Fibroblast of skin of right quadriceps (primary cell): Measurements from ENCODE around the gene EPB42.
"Not testable (repeated sequence)": the region's sequence is repeated elsewhere in the genome, so short reads cannot be mapped to it uniquely, and the experiment has no call there.

Source experiments
- DNase-seq: peaks from one replicate; pipeline ENCODE4 v3.0.0-alpha.2; 2013

EPB42 gene

DNA sequence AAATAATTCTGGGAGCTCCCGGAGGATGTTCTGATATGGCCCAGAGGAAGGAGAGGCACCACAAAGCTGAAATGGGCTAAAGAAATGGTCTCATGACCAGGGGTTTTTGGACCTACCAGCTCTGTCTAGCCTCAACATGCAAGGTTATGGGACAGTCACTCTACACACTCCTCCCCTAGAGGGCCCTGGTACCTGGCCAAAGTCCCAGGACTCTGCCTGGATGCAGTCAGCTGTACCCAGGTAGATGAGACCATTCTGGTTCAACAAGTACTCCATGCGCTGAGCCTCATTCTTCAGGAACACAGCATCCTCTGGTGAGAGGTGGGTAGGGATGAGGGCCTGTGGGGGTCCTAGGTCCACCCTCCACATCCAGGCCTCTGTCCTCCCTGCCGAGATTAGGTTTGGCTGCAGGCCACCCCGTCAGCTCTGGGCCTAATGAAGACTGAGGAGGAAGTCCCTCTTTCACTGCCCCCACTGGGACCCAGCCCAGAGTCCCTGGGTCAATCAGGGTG lies 9.5 kb downstream of the EPB42 start:
- DNase-seq: no peak

DNA sequence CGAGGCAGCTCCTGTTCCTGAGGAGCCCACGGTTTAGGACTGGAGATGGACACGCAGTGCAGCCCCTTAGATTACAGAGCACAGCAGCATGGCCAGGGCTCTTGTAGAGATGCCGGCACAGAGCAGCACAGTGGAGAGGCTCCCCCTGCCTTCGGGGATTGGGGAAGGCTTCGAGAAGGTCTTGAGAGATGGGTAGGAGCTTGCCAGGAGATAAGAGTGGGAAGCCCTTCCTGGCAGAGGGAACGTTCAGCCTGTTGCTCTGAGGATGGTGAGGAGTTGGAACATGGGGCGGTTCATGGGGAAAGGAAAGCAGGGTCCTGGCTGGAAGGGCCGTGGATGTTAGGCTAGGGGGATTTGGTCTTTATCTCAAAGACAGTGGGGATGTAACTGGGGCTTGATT lies 10.0 kb downstream of the EPB42 start:
- no peak for DNase-seq

DNA sequence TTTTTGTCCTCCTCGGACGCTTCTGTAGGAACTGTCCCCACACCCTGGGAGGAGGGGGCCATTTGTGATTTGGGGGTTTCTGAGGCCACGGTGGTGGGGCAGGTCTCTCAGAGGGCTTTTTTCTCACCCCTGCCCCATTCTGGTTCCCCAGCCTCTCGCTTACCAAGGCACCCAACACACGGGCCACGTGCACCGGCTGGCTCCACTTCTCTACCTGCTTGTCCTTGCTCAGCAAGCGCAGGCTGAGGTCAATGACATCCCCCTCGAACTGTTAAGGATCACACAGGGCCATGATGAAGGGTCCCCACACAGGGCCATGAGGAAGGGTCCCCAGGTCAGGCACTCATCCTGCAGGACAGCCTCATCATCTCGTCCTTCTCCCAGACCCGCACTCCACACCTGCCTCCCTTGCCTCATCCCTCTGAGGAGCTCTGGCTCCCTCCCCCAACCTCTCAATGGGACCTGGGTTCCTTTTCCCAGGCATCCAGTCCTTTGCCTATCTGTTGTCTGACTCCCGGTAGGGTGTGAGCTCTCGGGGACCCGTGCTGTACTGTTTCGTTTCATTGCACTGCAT lies 10.6 kb downstream of the EPB42 start:
- DNase-seq: no peak

DNA sequence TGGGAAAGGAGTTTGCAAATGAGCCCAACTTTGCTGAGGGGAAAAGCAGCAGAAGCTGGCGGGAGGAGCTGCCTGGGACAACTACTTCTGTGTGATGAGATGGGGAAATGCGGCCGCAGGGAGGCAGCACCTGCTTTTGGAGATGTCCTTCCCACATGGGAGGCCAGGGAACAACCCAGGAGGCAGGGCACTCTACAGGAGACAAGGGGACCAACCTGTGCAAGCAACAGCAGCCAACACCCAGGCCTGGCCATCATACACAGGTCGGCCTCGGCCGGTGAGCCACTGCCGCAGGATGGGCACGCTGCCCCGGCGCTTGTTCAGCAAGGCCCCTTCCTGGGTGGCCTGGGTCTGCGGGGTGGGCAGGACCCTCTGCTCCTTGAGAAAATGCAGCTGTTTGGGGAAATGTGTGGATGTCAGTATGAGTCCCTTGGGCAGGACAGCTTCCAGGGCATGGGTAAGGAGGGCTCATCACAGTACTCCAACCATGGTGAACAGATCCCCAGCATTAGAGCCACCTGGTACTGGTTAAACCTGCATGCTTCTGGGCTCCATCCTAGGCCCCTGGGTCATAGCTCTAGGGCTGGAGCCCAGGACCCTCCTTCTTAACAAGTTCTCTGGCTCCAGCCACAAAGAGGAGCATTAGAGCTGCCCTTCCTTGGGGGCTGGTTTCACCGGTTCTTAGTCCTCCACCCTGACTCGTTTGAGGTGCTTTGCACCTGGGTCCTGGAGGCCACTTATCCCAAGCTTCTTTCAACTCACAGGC lies 11.6 kb downstream of the EPB42 start:
- DNase-seq: no peak

DNA sequence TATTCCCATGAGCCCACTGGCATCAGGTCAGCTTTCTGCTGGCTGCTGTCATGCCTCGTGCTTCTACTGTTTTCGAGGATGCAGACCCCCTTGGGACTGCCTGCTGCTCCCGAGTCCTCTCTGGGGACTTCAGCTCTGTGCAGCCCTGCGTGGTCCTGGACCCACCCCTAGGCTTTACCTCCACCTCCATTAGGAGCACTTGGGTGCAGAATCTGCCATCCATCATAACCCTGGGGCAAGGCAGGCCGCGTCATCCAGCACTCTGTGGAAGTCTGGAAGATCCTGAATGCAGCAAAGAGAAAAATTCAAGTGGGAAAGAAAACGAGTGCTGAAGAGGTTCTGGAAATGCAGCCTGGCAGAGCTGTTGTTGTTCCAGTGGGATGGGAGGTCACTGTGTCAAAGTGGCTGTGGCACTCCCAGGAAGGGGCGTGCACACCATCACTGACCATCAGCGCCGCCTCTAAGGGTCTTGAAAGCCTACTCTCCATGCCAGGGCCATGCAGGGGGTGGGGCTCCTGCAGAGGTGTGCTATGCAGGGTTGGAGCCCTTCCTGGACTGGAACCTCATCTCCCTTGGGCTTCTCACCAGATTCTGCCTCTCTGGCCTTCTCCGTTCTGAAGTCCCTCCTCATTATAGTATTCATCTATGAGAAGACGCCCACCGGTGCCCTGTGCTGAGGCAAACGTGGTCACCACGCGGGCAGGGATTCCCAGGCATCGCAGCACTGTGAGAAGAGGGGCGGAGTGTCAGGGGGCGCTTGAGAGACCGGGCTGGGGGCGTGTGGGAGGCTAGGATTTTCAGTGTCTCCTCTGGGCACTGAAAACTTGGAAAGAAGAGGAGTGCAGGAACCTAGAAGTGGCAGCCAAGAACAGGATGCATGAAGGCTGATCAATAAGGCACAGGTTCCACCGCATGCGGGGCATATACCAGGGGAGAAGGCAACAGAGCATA lies 12.5 kb downstream of the EPB42 start:
- no peak for DNase-seq

DNA sequence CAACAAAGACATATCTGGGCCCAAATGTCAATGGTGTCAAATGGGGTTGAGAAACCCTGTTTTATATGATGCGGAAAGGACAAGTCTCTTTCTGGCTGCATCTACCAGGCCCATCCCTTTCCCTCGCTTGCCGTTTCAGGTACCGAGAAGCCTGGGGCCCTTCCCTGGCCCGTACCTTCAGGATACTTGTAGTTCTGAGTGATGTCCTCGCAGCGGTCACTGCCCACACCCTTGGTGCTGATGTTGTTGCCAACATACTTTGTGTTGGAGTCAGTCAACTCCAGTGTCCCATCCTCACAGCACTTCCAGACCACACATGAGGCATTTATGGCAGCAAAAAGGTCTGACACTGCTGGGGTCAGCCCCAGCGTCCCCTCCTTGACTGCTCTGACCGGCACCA lies 13.8 kb downstream of the EPB42 start:
- DNase-seq: no peak

DNA sequence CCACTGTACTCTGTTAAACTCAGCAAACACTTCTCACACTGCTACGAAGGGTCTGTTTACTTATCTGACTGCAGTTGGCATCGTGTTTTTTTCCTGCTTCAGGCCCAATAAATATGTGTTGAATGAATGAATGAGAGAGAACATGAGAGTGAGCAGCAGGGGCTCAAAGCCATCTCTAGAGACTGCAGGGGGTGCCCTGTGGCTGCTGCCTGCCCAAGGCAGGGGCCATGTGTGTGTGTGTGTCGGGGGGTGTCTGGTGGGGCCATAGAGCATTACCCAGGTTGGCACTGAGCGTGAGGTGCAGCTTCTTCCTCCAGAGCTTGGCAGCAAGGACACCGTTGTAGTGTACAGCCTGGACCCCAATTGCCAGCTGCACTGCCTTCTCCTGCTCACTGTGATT lies 14.8 kb downstream of the EPB42 start:
- DNase-seq: no peak

DNA sequence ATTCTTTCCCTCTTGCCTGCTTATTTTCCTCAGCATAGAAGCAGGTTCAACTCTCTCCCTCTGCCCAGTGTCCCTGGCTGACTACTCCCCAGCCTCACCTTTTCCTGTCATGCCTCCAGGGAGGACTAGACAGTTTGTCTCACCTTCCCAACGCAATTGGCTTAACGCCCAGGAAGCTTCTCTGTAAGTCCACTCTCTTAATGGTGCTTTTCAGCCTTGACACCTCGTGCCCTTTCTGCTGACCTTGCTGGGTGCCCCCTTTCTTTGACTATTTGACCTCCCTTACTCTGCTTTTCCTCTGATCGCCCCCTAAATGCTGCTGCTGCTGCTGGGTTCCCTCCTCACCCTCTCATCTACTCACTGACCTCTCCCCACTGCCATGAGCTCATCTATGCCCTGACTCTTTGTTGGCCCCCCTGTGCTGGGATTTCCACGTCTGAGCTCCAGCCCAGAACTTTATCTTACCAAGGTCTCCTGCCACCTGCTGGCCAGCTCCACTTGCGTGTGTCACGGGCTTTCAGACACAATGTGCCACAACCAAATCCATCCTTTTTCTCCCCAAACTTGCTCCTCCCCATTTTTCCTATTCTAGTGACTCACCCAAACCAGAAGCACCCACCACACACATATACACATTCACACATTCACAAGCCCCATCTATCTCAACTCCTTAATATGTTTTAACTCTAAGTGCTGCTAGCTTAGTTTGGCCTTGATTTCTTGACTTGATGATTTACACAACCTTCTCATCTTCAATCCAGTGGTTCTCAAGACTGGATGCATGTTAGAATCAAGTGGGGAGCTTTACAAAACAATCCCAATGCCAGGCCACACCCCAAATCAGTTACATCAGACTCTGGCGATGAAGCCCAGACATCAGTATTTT lies 16.6 kb downstream of the EPB42 start:
- peak; percentile 66 for DNase-seq

DNA sequence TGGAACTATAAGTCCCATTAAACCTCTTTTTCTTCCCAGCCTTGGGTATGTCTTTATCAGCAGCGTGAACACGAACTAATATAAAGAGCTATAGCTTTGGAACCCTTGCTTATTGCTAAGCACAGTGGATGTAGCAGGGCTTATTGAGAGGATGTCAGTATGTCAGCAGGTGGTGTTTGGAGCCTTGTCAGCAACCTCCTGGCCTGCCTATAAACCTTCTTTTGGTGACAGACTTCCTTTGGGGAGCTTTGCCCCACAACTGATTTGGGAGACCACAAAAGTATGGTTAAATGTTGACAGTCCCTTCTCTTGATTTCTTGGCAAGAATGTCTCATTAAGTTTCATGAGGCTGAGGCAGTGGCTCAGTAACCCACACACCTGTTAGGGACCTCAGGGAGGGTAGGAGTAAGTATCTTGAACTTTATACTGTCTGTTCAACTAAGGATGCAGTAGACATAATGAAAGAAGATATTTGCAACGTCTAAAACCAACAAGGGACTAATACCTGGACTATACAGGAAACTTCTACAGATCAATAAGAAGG lies 20.8 kb downstream of the EPB42 start:
- no peak for DNase-seq

DNA sequence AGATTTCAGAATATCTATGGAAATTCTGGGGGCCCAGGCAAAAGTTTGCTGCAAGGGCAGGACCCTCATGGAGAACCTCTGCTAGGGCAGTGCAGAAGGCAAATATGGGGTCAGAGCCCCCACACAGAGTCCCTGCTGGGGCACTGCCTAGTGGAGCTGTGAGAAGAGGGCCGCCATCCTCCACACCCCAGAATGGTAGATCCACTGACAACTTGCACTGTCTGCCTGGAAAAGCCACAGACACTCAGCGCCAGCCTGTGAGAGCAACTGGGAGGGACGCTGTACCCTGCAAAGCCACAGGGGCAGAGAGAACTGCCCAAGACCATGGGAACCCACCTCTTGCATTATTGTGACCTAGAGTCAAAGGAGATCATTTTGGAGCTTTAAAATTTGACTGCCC lies 21.8 kb downstream of the EPB42 start:
- no peak for DNase-seq

DNA sequence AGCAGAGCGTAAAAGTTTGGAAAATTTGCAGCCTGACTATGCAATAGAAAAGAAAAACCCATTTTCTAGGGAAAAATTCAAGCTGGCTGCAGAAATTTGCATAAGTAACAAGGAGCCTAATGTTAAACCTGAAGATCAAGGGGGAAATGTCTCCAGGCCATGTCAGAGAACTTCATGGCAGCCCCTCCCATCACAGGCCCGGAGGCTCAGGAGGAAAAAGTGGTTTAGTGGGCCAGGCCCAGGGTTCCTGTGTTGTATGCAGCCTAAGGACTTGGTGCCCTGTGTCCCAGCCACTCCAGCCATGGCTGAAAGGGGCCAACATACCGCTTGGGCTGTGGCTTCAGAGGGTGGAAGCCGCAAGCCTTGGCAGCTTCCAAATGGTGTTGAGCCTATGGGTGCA lies 22.3 kb downstream of the EPB42 start:
- not testable (repeated sequence) for DNase-seq

DNA sequence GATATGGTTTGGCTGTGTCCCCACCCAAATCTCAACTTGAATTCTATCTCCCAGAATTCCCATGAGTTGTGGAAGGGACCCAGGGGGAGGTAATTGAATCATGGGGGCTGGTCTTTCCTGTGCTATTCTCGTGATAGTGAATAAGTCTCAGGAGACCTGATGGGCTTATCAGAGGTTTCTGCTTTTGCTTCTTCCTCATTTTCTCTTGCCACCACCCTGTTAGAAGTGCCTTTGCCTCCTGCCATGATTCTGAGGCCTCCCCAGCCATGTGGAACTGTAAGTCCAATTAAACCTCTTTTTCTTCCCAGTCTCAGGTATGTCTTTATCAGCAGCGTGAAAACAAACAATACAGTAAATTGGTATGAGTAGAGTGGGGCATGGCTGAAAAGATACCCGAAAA lies 23.0 kb downstream of the EPB42 start:
- DNase-seq: not testable (repeated sequence)

DNA sequence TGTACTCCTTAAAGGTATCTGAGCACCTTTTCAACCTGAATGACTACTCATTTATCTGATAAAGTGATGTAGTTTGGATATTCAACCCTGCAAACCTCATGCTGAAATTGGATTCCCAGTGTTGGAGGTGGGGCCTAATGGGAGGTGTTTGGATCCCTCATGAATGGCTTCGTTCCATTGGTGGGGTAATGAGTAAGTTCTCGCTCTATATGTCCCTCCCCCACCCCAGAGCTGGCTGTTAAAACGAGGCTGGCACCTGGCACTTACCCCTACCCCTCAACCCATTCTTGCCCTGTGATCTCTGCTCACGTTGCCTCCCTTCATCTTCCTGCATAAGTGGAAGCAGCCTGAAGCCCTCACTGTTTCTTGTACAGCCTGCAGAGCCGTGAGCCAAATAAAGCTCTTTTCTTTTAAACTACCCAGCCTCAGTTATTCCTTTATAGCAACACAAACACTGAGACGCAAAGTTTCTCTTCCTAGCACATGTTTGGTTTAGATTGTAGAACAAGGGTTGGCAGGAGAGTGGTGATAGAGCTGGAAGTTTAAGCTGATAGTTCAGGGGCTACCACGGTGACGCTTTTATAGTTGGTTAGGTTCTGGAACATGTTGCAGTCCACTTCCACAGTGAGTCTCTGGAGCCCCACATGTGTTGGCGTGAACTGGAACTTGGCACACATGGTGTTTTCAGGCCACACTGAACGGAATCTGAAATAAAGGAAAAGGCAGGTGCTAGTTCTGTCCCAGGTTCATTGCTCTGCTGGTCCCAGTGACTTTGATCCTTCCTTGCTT lies 23.9 kb downstream of the EPB42 start:
- no peak for DNase-seq

DNA sequence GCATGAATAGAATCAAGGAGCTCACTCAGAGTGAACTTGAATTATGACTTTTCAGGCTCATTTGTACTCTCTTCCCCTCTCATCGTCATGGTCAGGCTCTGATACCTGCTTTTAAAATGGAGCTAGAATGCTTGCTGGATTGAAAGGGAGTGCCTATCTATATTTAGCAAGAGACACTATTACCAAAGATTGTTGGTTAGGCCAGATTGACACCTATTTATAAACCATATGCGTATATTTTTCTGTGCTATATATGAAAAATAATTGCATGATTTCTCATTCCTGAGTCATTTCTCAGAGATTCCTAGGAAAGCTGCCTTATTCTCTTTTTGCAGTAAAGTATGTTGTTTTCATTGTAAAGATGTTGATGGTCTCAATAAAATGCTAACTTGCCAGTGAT lies 26.0 kb downstream of the EPB42 start:
- peak; percentile 27 for DNase-seq

DNA sequence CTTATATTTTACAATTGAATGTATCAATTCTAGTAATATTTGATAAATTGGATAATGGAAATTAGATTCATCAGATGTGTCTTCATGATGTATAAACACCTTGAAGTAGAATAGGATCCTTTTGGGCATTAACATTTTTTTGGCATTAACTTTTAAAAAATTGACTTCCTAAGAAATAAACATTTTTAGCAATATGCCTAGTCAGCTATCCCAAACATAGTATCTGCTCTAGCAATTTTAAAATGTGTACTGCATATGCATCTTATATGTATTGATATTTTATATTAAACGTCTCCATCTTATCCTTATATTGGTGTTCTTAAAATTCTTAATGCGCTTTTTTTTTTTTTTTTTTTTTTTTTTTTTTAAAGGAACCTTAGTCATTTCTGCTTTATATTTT lies 27.1 kb downstream of the EPB42 start:
- no peak for DNase-seq

DNA sequence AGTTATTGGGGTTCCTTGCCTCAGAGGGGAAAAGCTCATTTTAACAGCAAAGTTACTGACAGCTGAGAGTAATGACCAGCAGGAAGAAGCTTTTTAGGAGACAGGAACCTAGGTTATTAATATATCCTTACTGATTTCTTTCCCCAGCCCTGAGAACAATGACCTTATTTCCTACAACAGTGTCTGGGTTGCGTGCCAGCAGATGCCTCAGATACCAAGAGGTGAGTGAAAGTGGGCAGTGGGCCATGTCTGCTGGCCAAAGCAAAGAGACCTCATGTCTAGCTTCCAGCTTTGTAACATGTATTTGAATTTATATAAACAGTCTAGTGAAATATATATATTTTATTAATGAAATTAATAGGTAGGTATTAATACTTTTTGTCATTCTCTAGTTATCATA lies 30.6 kb downstream of the EPB42 start:
- no peak for DNase-seq

DNA sequence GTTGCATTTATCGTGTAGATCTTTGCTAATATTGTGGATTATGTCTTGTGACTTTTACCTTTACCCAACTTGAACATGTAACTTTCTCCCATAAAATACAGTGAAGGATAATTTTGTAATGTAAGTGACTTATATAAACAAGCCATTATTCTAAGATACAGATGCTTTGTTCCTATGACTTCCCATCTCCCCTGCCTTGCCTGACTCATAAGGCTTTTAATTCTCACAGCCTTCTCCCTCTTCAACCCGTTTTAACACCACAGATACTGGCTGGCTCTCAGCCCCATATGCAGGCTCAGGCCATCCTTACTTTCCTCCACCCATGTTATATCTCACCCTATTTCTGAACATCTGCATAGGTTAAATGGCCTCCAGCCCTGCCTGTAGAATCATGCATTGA lies 31.5 kb downstream of the EPB42 start:
- DNase-seq: no peak

DNA sequence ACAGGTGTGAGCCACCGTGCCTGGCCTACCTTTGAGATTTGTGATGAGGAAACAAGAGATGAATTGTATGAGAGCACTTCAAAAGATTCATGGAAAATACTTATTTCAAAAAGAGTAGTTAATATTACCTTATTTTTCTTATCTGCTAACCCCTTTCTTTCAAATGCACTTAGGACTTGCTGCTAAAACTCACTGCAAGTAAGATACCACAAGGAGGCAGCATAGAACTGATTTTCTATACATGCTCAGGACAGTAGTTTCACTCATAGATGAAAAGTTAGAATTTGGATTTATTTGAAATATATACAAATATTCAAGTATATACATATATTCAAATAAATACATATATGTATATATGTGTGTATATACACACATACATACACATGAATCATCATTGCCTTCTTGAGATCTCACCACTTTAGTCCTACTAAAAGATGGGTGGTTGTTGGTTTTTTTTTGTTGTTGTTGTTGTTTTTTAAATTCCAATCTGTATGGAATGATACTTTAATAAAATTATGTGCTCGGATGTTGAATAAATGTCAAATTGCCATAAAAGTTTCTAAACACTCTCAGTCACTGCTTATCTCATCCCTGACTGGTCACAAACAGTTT lies 33.2 kb downstream of the EPB42 start:
- DNase-seq: peak; percentile 50

DNA sequence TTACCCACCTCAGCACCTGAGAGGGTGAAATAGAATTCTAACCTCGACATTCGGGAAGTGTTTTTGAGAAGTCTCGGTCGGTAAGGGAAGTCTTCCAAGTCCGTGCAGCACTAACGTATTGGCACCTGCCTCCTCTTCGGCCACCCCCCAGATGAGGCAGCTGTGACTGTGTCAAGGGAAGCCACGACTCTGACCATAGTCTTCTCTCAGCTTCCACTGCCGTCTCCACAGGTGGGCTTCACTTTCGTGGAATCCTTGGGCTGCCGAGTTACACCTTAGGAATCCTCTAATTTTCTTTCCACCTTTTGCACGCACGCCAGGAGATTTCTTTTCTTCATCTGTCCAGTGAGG lies 34.8 kb downstream of the EPB42 start:
- DNase-seq: no peak

DNA sequence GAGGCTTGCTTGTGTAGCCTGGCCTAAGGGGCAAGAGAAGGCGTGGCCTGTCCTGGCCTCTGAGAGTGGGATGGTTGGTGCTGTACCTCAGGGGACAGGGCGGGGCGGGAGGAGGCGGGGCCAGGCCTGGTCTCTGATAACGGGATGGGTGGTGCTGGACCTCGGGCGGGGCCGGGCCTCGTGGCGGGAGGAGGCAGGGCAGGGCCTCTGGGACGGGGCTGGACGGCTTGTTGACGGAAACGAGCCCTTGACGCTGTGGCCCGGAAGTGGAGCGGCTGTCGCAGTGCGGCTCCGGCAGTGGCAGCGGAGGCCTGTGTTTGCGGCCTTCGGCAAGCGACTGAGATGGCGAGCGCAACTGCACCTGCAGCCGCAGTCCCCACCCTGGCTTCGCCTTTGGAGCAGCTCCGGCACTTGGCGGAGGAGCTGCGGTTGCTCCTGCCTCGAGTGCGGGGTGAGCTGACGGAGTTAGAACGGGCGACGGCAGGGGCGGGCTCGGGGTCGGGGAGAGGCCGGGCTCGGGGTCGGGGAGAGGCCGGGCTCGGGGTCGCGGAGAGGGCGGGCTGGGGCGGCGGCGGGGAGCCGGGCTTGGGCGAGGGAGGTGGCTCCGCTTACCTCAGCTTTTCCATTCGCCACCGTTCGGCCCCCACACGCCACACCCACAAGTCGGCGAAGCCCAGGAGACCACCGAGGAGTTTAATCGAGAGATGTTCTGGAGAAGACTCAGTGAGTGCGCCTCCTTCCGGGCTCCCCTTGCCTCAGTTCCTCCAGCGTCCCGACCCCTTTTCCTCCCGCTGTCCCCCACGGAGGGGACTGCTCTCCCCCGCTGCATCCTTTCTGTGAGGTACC lies 35.4 kb downstream of the EPB42 start, which contains the start of gene CCNDBP1:
TSS of gene CCNDBP1 (plus strand) at position 247 of the 846 bp plus-strand sequence. CDS start at position 343, 96 bp downstream.
- DNase-seq: peak; percentile 72
